ENCODE data around the gene SUSD4.
"Not testable (repeated sequence)": the region's sequence is repeated elsewhere in the genome, so short reads cannot be mapped to it uniquely, and the experiment has no call there.

SUSD4 gene

DNA sequence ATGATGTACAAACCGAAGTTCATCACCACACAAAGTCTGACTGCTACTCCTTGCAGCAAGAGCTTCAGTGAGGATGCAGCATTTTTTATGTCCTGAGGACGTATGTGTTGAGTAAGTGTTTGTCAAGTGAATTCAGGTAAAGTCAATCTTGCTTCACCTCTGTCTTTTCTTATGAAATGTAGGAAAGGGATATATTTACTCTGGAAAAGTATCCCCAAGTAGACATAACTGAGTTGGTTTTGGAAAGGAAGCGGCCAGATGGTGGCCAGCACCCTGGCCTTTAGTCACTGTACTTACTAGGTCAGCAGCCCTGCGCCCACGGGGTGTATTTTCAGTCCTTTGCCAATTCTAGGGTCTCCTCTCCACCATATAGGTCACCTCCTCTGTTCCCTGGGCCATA, 75.2 kb downstream of the SUSD4 start:
- no peak for DNase-seq

DNA sequence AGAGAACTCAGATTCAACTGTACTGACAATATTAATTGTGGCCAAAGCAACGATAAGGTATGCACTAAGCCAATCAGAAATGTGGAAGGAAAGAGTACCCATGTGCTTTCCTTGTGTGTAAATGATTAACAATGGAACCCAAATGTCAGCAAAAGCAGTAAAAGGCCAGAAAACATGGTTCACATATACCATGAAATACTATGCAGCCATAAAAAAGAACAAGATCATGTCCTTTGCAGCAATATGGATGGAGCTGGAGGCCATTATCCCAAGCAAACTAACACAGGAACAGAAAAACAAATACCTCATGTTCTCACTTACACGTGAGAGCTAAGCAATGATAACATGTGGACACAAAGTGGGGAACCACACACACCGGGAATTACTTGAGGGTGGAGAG, 78.5 kb downstream of the SUSD4 start:
- no peak for DNase-seq

DNA sequence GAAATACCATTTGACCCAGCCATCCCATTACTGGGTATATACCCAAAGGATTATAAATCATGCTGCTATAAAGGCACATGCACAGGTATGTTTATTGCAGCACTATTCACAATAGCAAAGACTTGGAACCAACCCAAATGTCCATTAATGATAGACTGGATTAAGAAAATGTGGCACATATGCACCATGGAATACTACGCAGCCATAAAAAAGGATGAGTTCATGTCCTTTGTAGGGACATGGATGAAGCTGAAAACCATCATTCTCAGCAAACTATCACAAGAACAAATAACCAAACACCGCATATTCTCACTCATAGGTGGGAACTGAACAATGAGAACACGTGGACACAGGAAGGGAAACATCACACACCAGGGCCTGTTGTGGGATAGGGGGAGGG, 80.3 kb downstream of the SUSD4 start:
- DNase-seq, result not testable (repeated sequence)

DNA sequence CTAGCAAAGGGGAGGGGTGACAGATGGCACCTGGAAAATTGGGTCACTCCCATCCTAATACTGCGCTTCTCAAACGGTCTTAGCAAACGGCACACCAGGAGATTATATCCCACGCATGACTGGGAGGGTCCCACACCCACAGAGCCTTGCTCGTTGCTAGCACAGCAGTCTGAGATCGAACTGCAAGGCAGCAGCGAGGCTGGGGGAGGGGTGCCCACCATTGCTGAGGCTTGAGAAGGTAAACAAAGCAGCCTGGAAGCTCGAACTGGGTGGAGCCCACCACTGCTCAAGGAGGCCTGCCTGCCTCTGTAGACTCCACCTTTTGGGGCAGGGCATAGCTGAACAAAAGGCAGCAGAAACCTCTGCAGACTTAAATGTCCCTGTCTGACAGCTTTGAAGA, 85.7 kb downstream of the SUSD4 start:
- not testable (repeated sequence) for DNase-seq

DNA sequence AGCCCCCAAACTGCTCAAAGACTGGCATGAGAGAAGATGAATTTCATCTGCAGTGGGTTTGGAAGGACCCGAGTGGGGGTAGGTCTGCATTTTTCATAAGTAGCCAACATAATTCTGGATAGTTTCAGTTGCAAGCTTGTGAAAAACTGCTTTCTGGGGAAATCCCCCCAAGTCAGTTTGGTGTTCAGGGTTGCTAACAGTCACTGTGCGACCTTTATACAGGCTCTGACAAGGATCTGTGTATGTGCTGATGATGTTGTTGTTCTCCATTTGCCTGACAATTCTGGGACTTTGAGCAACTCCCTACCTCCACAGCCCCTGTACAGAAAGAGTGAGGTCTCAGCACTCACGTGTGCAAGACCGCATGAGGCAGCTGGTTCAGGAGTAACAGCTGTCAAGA, 87.9 kb downstream of the SUSD4 start:
- DNase-seq, result no peak

DNA sequence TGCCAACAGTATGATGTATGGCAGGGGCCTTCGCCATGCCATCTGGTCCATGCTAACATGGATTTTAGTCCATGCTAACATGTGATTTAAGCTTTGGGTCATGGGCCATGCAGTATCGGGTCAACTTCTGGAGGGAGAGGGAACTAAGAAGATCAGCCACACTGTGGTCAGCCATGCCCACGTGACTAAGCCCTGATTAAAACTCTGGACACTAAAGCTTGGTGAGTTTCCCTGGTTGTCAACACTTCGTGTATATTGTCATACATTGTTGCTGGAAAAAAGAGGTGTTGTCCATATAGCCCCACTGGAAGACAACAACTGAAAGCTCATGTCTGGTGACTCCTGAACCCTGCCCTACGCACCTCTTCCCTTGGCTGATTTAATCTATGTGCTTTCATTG, 90.5 kb downstream of the SUSD4 start:
- no peak for DNase-seq

DNA sequence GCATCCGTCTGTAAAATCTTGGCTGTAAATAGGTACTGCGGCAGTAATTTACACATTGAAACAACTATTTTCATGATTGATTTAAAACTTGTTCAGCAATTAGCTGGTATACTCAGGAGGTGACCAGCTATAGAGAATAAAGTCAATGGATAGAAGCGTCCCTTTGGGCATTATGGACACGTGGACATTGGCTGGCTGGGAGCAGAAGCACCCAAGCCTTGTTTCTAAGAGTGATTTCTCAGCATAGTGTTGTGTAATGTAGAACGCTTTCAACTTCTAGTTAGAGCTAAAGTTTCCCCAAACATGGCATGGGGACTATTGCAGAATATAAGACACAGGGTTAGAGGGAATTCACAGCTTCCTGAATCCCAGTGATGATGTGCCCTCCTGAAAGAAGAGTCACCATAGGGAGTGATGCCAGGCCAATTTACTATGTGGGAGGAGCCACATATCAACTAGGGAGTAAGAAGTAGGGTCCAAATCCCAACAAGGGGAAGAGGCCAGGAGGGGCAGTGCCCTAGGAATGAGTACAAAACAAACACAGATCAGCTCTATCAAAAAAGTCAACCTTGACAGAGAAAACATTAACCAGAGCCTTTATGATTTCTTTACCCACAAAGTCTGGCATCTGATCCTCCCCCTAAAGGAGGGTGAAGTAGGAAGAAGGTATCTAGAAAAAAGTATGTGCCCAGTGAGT, 92.7 kb downstream of the SUSD4 start:
- DNase-seq, result no peak

DNA sequence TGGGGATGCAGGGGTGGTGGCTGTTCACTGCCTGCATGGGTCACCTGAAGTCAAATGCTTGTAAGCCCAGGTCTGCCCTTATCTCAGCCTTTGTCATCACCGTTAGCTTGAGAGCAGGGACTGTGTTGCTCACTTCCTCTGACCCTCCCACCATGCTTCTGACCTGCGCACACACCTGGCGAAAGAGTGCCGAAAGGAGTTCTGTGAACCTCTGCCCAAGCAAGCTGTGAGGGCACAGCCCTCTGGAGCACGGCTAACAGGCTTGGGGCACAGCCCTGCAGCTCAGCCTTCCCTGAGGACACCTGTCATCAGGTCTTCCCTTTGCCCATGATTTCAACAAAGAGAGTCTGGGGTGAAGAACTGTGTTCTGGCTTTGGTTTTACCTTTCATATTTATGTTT, 93.8 kb downstream of the SUSD4 start:
- no peak for DNase-seq

DNA sequence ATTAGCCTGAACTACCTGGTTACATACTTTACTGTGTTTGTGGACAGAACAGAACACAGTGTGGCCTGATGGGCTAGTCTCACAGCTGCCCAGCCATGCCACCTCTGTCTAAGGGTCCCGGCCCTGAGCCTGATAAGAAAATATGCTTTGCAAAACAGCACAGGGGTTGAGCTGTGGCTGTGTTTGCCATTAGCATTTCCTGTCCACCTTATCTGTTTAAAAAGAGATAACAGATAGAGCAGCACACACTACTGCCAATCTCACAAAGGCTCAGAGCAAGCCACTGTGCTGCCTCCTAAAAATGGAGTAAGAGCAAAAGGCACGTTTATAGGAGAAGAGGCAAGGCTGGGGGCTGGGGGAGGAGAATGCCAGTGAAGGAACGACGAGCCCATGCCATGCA, 95.0 kb downstream of the SUSD4 start:
- no peak for DNase-seq

DNA sequence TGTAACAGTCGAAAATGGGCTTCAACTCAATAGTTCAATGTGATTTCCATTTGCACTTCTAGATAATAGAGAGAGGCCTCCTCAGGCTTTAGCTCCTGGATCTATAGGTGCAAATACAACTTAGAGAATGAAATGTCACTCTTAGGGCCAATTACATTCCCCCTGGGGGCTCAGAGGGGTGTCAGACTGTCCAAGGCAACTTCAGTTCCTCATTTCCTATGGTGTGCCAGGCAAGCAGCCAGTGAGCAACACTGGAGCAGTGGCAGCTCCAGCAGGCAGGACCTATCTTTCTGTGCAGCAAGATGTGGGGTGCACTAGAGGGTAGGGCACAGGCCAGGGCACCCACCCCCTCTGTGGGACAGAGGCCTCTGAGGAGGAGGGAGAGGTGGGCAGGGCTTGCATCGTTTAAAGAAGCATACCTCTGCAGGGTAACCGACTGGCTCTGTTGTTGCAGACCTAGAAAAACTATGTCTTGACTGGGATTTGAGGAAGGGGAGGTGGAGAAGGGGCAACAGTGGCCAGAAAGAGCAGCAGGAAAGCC, 97.3 kb downstream of the SUSD4 start:
- DNase-seq, result no peak

DNA sequence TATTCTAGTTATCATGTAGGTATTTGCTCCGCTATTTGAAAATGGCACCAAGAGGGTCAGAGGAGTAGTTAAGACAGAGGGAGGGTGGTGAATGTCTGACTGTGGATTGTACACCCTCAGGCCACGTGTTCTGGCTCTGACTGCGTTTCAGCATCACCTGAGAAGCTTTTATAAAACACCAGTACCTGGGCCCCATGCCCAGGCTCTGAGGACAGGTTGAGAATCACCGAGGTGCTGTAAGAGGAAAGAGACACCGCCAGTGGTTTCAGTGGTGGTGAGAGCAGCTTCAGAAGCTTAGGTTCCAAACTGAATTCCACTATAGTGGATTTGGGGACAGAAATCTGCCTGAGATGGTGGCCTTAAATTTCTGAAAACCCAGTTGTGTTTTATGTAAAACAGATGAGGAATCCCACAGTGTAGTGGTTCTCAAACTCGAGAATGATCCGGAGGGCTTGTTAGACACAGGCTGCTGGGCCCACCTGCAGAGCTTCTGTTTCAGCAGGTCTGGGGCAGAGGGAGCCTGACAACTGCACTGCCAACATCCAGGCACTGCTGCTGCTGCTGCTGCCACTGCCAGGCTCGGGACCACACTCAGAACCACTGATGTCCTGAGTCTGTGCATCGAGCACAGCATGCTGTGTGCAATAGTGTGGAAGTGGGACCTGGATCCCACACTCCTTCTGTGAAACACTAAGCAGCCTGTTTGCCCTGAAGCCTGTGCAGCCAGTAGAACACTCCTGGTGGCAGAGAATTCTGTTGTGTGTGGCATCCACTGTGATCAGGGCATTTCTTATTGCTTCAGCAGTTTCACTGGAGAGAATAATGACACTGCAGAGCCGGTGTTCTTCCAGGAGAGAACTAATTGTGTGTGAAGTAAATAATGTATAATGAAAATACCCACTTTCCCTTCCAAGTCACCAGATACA, 98.7 kb downstream of the SUSD4 start:
- no peak for DNase-seq

DNA sequence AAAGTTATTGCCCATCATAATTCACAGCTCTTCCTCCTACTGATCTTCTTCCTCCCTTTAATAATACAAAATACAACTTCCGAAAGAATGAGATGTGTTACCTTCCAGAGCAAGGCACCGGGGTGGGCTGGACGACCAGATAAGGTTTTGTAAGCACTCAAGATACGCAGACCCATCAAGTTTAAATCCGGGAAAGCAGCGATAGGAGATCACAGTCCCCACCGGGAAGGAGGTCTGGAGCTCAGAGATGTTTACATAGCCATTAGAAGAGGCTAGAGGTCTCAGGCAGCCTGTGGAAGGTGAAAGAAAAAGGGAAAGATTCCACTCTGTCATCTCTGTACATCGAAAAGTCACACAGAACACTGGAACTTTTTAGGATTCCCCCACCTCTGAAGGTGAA, 99.4 kb downstream of the SUSD4 start:
- no peak for DNase-seq

DNA sequence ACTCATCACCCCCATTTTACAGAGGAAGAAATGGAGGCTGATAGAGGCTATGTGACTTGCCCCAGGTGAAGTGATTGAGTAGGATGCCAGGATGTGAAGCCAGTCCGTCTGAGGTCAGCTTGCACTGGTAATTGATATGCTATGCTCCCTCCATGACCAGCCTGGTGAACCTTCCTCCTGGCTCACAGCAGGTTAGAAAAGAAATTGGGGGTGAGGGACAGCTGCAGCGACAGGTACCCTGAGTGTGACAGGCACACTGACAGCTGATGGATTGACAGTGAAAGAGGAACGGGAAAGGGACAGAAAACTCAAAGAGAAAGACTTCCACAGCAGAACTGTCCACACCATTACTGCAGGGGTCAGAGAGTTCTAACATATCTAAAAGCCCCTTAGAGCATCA, 102.1 kb downstream of the SUSD4 start:
- DNase-seq, result no peak

DNA sequence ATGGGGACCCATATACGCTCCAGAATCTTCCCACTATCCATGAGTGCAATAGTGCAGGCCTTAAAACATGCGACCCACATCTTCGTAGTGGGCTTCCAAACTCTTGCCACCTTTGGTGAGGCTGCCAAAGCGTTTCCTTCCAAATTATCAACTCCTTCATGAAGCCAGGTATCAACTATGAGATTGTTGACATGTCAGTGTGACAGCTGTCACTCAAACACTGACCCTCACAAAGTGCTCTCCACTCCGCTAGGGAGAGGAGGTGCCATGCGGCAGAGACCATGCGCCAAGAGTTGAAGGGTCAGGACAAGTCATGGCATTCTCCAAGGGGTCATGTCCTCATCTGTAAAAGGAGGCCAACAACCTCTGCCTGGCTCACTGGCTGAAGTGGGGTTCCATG, 103.3 kb downstream of the SUSD4 start:
- DNase-seq, result no peak

DNA sequence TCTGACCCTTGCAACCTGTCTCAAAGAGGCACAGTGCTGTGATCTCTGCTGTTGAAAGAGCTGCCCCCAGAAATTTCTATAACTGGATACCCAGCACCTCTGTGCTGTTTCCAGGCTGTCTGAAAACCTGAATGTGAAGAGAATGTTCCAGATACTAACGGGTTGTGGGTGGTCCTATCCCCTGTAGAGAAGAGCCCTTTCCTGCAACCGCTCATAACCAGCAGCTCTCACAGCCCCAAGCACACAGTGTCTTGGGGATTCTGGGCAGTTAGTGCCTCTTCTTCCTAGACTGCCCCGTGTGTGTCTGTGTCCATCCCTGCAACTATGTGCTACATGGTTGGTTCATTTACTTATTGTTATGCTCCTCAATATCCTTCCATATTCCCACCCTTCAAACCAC, 104.5 kb downstream of the SUSD4 start:
- no peak for DNase-seq

DNA sequence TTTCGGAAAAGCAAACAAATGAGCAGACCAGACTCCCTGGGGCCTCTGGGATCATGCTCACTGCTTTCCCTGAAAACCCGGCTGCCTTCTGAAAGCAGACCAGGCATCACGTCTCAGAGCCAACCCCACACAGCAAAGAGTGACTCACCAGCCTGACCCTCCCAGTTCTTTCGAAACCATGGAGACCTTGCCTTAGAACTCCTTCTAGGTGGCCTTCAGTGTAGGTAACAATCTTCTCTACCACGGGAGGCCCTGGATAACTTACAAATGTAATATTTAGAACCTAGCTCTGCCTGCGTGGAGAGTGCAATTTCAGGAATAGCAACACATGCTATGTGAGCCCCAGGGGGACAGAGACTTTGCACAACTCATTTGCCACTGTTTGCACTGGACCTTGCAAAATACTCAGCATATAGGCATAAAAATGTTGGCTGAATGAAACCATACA, 105.2 kb downstream of the SUSD4 start:
- DNase-seq, result no peak

DNA sequence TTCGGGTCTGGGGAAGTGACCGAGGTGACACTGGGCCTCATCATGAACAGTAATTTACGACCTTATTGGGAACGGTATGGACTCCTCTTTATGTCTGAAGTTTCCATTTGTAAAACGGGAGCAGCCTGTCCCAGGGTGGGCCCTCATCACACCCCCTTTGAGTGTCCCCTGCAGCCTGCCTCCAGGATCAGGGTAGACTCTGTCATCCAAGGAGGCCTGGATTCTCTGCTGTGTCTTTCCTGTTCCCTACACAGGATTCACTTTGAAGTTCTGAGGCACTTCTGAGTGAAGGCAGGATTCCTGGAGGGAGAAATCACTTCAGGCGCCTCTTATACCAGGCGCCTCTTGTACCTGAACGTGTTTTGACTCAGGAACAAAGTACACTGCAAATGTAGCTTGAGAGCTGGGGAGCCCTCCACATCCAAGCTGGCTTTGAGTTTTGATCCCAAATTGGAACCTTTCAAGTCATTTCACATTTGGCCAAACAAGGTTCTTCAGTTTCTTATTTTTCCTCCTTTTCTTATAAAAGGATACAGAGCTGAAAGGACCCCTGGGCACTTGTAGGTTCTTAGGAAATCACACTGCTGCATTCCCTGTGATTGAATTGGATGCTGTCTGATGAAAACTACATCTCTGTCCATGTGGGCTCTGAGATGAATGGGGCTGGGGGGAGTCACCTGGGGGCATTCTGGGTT, 106.0 kb downstream of the SUSD4 start:
- DNase-seq, result no peak

DNA sequence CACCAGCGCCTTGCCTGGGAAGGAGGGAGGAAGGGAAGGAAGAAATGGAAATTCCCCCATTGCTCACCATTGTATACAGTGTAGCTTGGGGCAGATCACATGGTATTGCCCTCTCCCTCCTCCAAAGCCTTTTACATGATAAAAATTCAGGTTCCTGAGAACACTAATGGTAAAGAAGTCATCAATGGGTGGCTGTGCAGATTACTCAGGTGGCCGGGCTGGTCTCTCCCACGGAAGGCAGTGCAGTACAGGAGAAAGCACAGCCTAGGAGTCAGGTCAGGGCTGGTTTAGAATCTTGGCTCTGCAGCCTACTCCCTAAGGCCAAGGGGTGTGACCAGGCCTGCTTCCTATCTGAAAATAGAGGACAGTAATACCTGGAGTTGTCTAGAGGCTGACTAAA, 107.9 kb downstream of the SUSD4 start:
- DNase-seq, result no peak

DNA sequence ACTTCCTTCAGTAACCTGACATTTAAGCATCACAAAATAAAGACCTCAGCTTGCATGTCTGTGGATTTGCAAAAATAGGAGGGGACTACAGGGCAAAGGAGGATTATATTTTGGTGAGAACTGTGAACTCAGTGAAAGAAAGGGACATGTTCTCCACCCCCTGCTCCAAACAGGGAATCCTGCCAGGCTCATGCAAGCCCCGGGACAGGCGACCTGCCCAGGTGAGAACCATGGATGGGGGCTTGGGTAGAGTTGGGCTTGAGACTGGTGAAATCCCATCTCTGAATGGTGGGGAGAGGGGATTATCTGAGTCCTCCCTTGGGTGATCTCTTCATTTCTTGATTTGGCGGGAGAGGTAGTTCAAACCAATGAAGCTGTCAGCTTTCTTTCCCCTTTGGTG, 110.1 kb downstream of the SUSD4 start:
- no peak for DNase-seq

DNA sequence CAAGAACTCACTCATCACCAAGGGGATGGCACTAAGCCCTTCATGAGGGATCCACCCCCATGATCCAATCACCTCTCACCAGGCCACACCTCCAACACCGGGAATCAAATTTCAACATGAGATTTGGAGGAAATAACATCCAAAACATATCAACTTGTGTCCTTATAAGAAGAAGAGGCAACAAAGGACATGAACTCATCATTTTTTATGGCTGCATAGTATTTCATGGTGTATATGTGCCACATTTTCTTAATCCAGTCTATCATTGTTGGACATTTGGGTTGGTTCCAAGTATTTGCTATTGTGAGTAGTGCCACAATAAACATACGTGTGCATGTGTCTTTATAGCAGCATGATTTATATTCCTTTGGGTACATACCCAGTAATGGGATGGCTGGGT, 112.6 kb downstream of the SUSD4 start:
- DNase-seq, result not testable (repeated sequence)

DNA sequence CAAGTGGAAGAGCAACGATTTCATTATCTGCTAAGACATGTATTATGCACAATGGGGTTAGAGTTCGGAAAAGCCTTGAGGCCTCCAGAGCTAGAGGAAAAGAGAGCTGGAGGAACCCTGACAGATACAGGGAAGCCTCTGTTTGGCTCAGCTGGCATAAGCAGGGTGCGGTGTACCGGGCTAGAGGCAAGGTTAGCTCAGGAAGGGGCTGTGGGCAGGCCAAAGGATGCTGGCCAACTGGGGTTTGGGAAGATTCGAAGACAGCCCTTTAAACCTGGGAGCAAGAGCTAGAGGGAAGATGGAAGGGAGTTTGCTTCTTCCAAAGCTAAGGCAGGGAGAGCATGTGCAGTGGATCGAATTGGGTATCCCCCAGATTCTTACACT, 113.4 kb downstream of the SUSD4 start:
- no peak for DNase-seq

DNA sequence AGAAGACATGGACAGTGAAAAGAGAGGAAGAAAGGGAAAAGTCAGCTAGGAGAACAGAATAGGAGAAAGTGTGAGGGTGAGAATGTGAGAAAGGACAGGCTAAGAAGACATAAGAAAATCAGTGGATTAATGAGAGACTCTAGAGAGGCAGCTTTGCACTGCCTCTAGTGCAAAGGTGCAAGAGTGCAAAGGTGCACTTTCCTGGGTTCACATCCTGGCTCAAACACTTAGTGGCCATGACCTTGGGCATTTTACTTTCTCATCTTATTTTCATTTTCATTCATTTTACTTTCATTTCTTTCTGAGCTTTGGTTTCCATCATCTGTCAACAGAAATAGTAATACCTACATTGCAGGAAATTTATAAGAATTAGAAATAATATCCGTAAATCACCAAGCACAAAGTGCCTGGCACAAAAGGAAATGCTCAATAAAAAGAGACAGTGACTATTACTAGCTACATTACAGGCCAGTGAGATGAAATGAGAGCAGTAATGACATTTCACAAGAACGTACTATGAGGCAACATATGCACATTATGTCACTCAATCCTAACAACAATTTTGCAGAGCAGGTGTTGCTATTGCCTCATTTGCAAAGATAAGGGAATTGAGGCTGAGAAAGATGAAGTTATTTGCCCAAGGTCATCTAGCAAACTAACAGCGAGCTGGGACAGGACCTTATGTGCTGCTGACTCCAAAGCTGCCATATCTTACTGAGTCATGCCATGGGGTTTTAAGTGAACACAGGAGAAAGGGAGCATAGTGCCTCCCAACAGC, 113.9 kb downstream of the SUSD4 start:
- DNase-seq, result no peak

DNA sequence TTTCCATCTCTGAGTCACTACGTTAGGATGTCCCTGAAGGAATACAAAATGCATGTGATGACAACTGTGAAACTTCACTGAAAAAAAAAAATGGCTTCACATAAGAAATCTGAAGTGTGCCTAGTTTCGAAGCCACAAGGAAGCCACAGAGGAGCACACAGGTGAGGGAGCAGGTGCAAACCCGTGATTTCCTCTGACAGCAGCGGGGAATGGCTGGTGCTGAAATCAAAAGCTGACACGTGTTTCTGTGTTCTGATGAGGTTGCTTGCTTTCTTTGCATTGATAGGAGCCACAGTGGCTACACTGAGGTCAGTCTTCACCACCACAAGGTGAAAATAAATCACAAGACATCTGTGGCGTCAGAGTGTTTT, 115.2 kb downstream of the SUSD4 start:
- DNase-seq, result no peak
